ENCODE data around the gene NELFCD.
"Not testable (repeated sequence)": the region's sequence is repeated elsewhere in the genome, so short reads cannot be mapped to it uniquely, and the experiment has no call there.

NELFCD gene

DNA sequence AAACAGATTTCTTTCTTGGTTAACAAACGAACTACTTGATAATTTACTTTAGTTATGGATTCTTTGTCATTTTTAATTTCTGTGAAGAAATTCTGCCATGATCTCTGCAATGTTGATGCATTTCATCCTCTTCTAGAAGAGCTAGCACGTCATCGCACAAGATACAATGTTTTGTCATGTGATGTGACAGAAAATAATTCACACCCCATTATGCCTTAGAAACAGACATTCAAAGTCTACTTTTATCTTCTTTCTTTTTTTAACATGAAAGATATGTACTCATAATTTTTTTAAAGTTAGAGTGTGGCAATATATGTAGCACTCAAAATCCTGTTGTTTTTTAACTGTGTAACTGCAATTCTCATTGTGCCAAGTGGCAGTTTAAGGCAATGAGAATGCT is 39.6 kb upstream of the NELFCD start:
- Histone ChIP-seq H2AFZ (ENCODE audit: low read depth, low read length) (no peak overlapping the region), H4K20me1 (ENCODE audit: insufficient read depth, low read length) (no peaks in the 10 kb centered on the region)

GRCh38 chr20:58942549-58942948 is 38.5 kb upstream of the NELFCD start:
- no peaks in the 10 kb centered on the region for H3K9me3 ChIP-seq (ENCODE audit: insufficient read depth, low read length)

More for the DNA sequence above, 39.6 kb upstream of the NELFCD start:
- Histone ChIP-seq H3K4me2 (ENCODE audit: low read length) (no peak overlapping the region), H3K9me3 (ENCODE audit: insufficient read depth, low read length) (peaks cover under 1% of the 10 kb centered on the region; the same call in 1 of the 2 replicates), H3K27me3 (ENCODE audit: low read depth, low read length) (peaks cover 13% of the 10 kb centered on the region; the same call in 1 of the 2 replicates), H3K27ac (ENCODE audit: low read length) (no peak overlapping the region), H3K4me1 (ENCODE audit: low read length) (peaks cover 14% of the 10 kb centered on the region), H3K4me3 (ENCODE audit: low read length) (no peak overlapping the region), H3K79me2 (ENCODE audit: low read length) (no peaks in the 10 kb centered on the region), H3K9ac (ENCODE audit: low read length) (no peak overlapping the region), H3K36me3 (replicated peaks; ENCODE audit: low read depth, low read length) (no peaks in the 10 kb centered on the region)
- TF ChIP-seq, protein P1, sequence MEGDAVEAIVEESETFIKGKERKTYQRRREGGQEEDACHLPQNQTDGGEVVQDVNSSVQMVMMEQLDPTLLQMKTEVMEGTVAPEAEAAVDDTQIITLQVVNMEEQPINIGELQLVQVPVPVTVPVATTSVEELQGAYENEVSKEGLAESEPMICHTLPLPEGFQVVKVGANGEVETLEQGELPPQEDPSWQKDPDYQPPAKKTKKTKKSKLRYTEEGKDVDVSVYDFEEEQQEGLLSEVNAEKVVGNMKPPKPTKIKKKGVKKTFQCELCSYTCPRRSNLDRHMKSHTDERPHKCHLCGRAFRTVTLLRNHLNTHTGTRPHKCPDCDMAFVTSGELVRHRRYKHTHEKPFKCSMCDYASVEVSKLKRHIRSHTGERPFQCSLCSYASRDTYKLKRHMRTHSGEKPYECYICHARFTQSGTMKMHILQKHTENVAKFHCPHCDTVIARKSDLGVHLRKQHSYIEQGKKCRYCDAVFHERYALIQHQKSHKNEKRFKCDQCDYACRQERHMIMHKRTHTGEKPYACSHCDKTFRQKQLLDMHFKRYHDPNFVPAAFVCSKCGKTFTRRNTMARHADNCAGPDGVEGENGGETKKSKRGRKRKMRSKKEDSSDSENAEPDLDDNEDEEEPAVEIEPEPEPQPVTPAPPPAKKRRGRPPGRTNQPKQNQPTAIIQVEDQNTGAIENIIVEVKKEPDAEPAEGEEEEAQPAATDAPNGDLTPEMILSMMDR (IDR thresholded peaks at IDR 0.05; ENCODE audit: low read depth, low read length): no peak
- no peak for TF ChIP-seq EZH2phosphoT487 (IDR thresholded peaks at IDR 0.05; ENCODE audit: low read depth)

DNA sequence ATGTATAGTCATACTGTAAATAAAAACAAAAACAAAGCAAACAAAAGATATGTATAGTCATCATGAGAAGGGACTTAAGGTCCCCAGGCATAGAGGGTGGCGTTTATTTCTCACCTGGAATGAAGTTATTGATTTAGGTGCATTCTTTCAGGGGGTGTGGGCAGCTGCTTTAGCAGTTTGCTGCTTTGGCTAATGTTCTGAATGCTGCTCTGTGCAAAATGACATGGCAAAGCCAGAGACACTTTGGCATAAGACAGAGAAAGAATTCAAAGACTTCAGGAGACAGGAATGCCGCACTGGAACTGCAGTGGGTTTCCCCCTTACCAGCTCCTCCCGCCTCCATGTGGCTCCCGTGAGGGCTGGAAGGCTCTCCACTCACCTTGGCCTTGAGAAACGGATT is 36.4 kb upstream of the NELFCD start:
- Histone ChIP-seq H3K9ac (ENCODE audit: low read length) (no peak overlapping the region), H3K79me2 (ENCODE audit: low read length) (no peaks in the 10 kb centered on the region), H3K4me2 (ENCODE audit: low read length) (no peak overlapping the region), H3K4me3 (ENCODE audit: low read length) (no peak overlapping the region), H3K27ac (ENCODE audit: low read length) (no peak overlapping the region), H3K4me1 (ENCODE audit: low read length) (no peaks in the 10 kb centered on the region), H3K36me3 (replicated peaks; ENCODE audit: low read depth, low read length) (no peaks in the 10 kb centered on the region), H2AFZ (ENCODE audit: low read depth, low read length) (no peak overlapping the region), H3K27me3 (ENCODE audit: low read depth, low read length) (peaks cover 18% of the 10 kb centered on the region; the same call in 1 of the 2 replicates), H3K9me3 (ENCODE audit: insufficient read depth, low read length) (no peaks in the 10 kb centered on the region), H4K20me1 (ENCODE audit: insufficient read depth, low read length) (no peaks in the 10 kb centered on the region)
- TF ChIP-seq, protein P1 (IDR thresholded peaks at IDR 0.05; ENCODE audit: low read depth, low read length): no peak
- TF ChIP-seq EZH2phosphoT487 (IDR thresholded peaks at IDR 0.05; ENCODE audit: low read depth): no peak

More at GRCh38 chr20:58942549-58942948, 38.5 kb upstream of the NELFCD start:
- H3K4me2 ChIP-seq (ENCODE audit: low read length): no peak overlapping the region
- H2AFZ ChIP-seq (ENCODE audit: low read depth, low read length): no peak overlapping the region
- no peaks in the 10 kb centered on the region for H3K36me3 ChIP-seq (replicated peaks; ENCODE audit: low read depth, low read length)
- H3K27ac ChIP-seq (ENCODE audit: low read length): no peak overlapping the region
- H3K4me1 ChIP-seq (ENCODE audit: low read length): peaks cover 14% of the 10 kb centered on the region
- peaks cover 13% of the 10 kb centered on the region; the same call in 1 of the 2 replicates for H3K27me3 ChIP-seq (ENCODE audit: low read depth, low read length)
- H3K9ac ChIP-seq (ENCODE audit: low read length): no peak overlapping the region
- H4K20me1 ChIP-seq (ENCODE audit: insufficient read depth, low read length): no peaks in the 10 kb centered on the region
- no peak overlapping the region for H3K4me3 ChIP-seq (ENCODE audit: low read length)
- TF ChIP-seq, protein P1 (IDR thresholded peaks at IDR 0.05; ENCODE audit: low read depth, low read length): no peak
- TF ChIP-seq EZH2phosphoT487 (IDR thresholded peaks at IDR 0.05; ENCODE audit: low read depth): no peak
- no peaks in the 10 kb centered on the region for H3K79me2 ChIP-seq (ENCODE audit: low read length)

GRCh38 chr20:58945965-58946631 is 35.0 kb upstream of the NELFCD start:
- TF ChIP-seq, protein P1 (IDR thresholded peaks at IDR 0.05; ENCODE audit: low read depth, low read length): no peak
- no peak for TF ChIP-seq EZH2phosphoT487 (IDR thresholded peaks at IDR 0.05; ENCODE audit: low read depth)
- H3K4me2 ChIP-seq (ENCODE audit: low read length): no peak overlapping the region
- no peaks in the 10 kb centered on the region for H3K36me3 ChIP-seq (replicated peaks; ENCODE audit: low read depth, low read length)
- H3K79me2 ChIP-seq (ENCODE audit: low read length): no peaks in the 10 kb centered on the region
- H3K27ac ChIP-seq (ENCODE audit: low read length): no peak overlapping the region
- H3K9me3 ChIP-seq (ENCODE audit: insufficient read depth, low read length): no peaks in the 10 kb centered on the region
- H3K4me1 ChIP-seq (ENCODE audit: low read length): no peaks in the 10 kb centered on the region
- peaks cover 16% of the 10 kb centered on the region; the same call in 1 of the 2 replicates for H3K27me3 ChIP-seq (ENCODE audit: low read depth, low read length)
- H4K20me1 ChIP-seq (ENCODE audit: insufficient read depth, low read length): no peaks in the 10 kb centered on the region
- no peak overlapping the region for H3K9ac ChIP-seq (ENCODE audit: low read length)
- H2AFZ ChIP-seq (ENCODE audit: low read depth, low read length): no peak overlapping the region
- no peak overlapping the region for H3K4me3 ChIP-seq (ENCODE audit: low read length)

DNA sequence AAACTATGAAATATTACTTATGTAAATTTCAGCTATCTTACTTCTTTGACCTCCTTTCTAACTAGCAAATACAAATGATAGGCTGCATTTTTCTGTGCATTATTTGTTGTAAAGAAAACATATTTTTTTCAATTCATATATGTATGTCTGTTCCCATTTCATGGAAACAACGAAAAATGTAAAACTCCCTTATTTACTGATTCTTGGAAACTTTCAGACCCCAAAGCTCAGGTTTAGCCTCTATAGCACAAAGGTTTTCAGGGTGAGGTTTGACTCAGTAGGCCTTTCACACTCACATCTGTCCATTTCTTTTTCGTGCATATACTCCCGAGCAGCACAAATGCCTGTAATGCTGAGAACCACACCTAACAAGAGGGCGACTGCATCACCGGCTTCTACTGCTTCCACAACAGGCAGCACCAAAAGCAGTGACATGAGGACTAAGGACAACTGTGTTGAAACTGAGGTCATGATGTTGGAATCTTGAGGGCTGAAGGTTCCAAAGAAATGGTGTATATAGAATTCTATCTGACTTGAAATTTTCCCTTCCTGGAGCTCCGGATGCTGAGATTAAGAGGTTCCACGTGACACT is 33.2 kb upstream of the NELFCD start:
- H4K20me1 ChIP-seq (ENCODE audit: insufficient read depth, low read length); H2AFZ ChIP-seq (ENCODE audit: low read depth, low read length); H3K27ac ChIP-seq (ENCODE audit: low read length); H3K27me3 ChIP-seq (ENCODE audit: low read depth, low read length); H3K36me3 ChIP-seq (replicated peaks; ENCODE audit: low read depth, low read length); H3K4me2 ChIP-seq (ENCODE audit: low read length); H3K9ac ChIP-seq (ENCODE audit: low read length); H3K79me2 ChIP-seq (ENCODE audit: low read length); H3K4me3 ChIP-seq (ENCODE audit: low read length); H3K9me3 ChIP-seq (ENCODE audit: insufficient read depth, low read length); H3K4me1 ChIP-seq (ENCODE audit: low read length): not testable (repeated sequence)

Measured in OCI-LY3 (cell line).